Progenitor cell of endocrine pancreas (in vitro differentiated cells): ENCODE measurements around the gene DNAL1. TPM values are rescaled to one million over a fixed set of nuclear protein-coding genes. Genes with fewer than 3 reads are reported as not detected.
A peak's percentile ranks its signal among the peaks of the same experiment; 100 is the strongest.
"Not testable (repeated sequence)": the region's sequence is repeated elsewhere in the genome, so short reads cannot be mapped to it uniquely, and the experiment has no call there.

Source experiments
- DNase-seq: peaks from one replicate; pipeline ENCODE4 v3.0.0; 2021; ENCODE audit warnings: low spot score; ENCODE audit not compliant: unreplicated experiment
- H3K27ac Mint-ChIP-seq: 2 replicates; pipeline ENCODE4 v1.8.0; 2021; ENCODE audit warnings: mild to moderate bottlenecking, moderate library complexity, mixed read lengths
- H3K27me3 Mint-ChIP-seq: 2 replicates; pipeline ENCODE4 v1.8.0; 2021; ENCODE audit warnings: mixed read lengths
- H3K36me3 Mint-ChIP-seq: 2 replicates; pipeline ENCODE4 v1.8.0; 2022; ENCODE audit warnings: mixed read lengths; ENCODE audit not compliant: insufficient read depth
- H3K4me1 Mint-ChIP-seq: 2 replicates; pipeline ENCODE4 v1.8.0; 2021; ENCODE audit warnings: low read depth, mixed read lengths
- H3K4me3 Mint-ChIP-seq: 2 replicates; pipeline ENCODE4 v1.8.0; 2021; ENCODE audit warnings: low read depth, mild to moderate bottlenecking, moderate library complexity, mixed read lengths
- H3K9me3 Mint-ChIP-seq: 2 replicates; pipeline ENCODE4 v1.8.0; 2021; ENCODE audit warnings: low read depth, mixed read lengths
- CTCF ChIP-seq: fragments of 200-600 bp; sonication (generic); IDR thresholded peaks from one replicate; pipeline ENCODE4 v1.5.0; 2021; ENCODE audit warnings: antibody characterized with exemption, mild to moderate bottlenecking; ENCODE audit not compliant: unreplicated experiment
- total RNA-seq: library from RNA; stranded (reverse); gene quantifications from 2 replicates; pipeline ENCODE4 v1.2.1, GENCODE V29; 2021

Gene DNAL1
- total RNA-seq, 1 donor from 2014 or later, result 29.9 TPM

DNA sequence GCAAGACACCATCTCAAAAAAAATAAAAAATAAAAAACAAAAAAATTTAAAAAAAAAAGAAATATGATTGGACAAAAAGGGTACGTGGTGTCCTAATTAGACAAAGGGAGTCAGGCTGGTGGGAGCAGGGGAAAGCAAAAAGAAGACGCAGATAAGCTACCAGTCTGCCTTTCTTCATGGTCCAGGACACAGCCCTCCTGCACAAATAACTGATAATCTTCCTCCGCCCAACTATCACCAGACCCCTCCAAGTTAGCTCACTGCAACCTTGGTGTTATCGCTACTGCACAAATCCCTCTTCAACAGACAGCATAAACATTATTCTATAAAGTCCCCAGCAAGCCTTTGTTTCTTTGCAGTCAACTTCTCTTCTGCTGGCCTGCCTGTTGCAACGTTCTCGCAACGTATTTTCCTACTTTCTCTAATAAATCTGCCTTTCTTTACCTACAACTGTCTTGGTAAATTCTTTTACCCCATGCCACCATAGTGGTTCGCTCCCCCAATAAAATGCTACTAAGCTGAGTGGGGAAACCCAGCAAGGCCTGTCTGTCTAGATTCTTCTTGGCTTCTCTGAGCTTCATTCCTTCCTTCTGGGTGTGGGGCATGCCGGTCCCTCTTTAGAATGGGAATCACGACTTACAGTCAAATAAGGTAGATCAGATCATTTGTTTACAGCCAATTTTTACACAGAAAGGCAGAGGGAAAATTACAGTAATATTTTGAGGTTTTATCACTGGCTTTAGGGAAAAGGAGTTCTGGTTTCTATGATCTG is 14.6 kb upstream of the DNAL1 start:
- no peak for TF ChIP-seq CTCF
- no peaks in the 10 kb centered on the region for H3K9me3 Mint-ChIP-seq

GRCh38 chr14:73633116-73634010 is 11.4 kb upstream of the DNAL1 start:
- Mint-ChIP-seq H3K27ac (peak overlapping the region; percentile 38), H3K27me3 (peaks cover 3% of the 10 kb centered on the region), H3K4me3 (peak overlapping the region; percentile 64), H3K36me3 (no peaks in the 10 kb centered on the region), H3K4me1 (peaks cover 3% of the 10 kb centered on the region), H3K9me3 (no peaks in the 10 kb centered on the region)
- TF ChIP-seq CTCF, result peak; percentile 82
- DNase-seq, result peak; percentile 45

More for the DNA sequence above, 14.6 kb upstream of the DNAL1 start:
- H3K27ac Mint-ChIP-seq, result no peak overlapping the region
- H3K36me3 Mint-ChIP-seq, result no peaks in the 10 kb centered on the region
- no peak overlapping the region for H3K4me3 Mint-ChIP-seq
- no peaks in the 10 kb centered on the region for H3K27me3 Mint-ChIP-seq
- H3K4me1 Mint-ChIP-seq, result peaks cover 3% of the 10 kb centered on the region
- DNase-seq, result no peak

DNA sequence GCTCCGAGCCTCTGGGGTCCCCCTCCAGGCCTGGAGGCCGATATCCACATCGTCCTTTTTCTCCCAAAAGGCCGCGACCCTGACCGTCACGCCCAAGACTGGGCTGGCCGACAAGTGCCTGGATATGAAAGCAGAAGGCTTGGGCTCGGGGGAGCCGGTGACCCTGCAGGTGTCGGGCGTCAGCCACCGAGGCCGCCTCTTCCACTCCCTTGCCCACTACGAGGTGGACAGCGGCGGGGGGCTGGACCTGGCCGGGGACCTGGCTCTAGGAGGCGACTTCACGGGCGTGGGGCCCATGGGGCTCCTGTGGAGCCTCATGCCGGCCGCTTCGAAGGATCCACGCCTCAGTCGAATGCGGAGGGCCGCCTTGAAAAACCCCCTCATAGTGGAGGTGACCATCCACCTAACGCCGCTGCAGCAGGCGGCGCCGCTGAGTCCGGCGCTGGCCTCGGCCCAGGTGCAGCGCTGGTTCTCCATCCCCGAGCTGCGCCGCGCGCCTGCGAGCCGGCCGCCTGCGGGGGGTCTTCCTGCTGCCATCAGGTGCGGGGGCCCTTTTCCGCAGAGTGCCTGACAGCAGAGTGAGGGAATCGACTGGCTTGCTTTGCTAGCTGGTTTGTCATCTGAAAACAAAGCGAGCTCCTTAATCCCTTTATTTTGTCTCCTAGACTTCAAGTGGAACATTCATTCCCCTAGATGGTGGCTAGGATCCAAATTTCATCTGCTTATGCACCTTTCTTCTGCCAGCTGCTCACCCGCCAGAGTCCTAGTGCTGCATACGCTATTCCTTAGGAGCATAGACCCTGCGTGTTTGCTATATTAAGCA is 10.6 kb upstream of the DNAL1 start:
- TF ChIP-seq CTCF, result peak; percentile 48
- H3K36me3 Mint-ChIP-seq, result no peaks in the 10 kb centered on the region
- peak overlapping the region; percentile 64 for H3K4me3 Mint-ChIP-seq
- DNase-seq, result peak; percentile 48
- peaks cover 3% of the 10 kb centered on the region for H3K4me1 Mint-ChIP-seq
- H3K27me3 Mint-ChIP-seq, result peaks cover 3% of the 10 kb centered on the region
- H3K27ac Mint-ChIP-seq, result no peak overlapping the region
- H3K9me3 Mint-ChIP-seq, result no peaks in the 10 kb centered on the region

DNA sequence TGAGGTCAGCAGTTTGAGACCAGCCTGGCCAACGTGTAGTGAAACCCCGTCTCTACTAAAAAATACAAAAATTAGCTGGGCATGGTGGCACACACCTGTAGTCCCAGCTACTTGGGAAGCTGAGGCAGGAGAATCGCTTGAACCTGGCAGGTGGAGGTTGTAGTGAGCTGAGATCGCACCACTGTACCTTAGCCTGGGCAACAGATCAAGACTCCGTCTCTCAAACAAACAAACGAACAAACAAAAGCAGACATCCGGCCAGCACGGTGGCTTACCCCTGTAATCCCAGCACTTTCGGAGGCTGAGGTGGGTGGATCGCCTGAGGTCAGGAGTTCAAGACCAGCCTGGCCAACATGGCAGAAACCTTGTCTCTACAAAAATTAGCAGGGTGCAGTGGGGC is 8.4 kb upstream of the DNAL1 start:
- H3K4me1 Mint-ChIP-seq, H3K9me3 Mint-ChIP-seq, DNase-seq, H3K27me3 Mint-ChIP-seq, H3K36me3 Mint-ChIP-seq, H3K27ac Mint-ChIP-seq, H3K4me3 Mint-ChIP-seq: not testable (repeated sequence)

DNA sequence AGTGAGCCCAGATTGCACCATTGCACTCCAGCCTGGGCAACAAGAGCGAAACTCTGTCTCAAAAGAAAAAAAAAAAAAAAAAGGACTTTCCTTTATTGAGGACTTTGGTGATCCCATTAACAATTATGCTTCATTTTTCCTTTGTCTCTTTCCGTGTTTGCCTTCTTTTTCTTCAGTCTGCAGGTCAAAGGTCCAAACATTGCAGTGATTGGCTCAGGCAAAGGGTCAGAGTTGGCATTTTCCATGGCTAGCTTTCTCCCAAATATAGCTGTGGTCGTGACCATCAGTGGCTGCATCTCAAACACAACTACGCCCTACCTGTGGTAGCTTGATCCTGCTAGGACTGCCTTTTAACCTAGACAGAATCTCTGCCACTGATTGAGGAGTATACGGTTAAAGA is 7.0 kb upstream of the DNAL1 start:
- TF ChIP-seq CTCF, result no peak
- Mint-ChIP-seq H3K4me1 (peaks cover 1% of the 10 kb centered on the region), H3K27ac (no peak overlapping the region), H3K27me3 (peaks cover 3% of the 10 kb centered on the region), H3K4me3 (no peak overlapping the region), H3K36me3 (no peaks in the 10 kb centered on the region), H3K9me3 (no peaks in the 10 kb centered on the region)
- no peak for DNase-seq
